Fibroblast of the aortic adventitia (primary cell): ENCODE measurements around the gene TBXAS1. TPM values are rescaled to one million over a fixed set of nuclear protein-coding genes. Genes with fewer than 3 reads are reported as not detected.

Experiments used
- DNase-seq: peaks from one replicate; pipeline ENCODE4 v3.0.0-alpha.2; 2010; ENCODE audit warnings: low read depth
- H3K4me3 ChIP-seq: 2 replicates; pipeline ENCODE4 v1.5.1; 2011; ENCODE audit warnings: low read depth, mild to moderate bottlenecking, control low read depth, low read length, moderate library complexity
- total RNA-seq: library from RNA; depleted of rRNA; stranded (reverse); fragments of >200 nt; gene quantifications from 2 replicates; pipeline ENCODE4 v1.2.3, GENCODE V29; 2012; ENCODE audit warnings: low replicate concordance
- TF ChIP-seq, protein P1 (sequence below): IDR thresholded peaks from 2 replicates; pipeline ENCODE4 v1.5.1; 2011; ENCODE audit warnings: mild to moderate bottlenecking, low read length, control low read depth, inconsistent platforms; ENCODE audit not compliant: insufficient read depth

Gene TBXAS1
- total RNA-seq, 1 donor, result 2.4 TPM

DNA sequence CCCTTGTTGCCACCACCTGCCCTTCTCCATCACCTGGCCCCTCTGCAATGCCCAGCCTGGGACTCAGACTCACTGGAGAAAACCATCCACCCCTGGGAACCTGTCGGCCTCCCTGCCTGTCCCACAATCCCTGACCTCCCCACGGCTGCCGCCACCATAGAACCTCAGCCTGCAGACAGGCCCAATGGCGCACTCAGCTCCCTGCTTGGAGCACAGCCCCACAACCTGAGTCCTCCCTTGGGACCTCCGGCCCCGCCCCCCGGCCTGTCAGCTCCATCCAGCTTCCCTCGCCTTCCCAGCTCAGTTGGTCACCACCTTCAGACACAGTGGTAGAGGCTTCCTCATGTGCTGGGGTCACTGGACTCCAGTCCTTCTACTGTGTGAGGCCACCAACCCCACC, 192.5 kb downstream of the TBXAS1 start:
- DNase-seq, result no peak
- no peak overlapping the region for H3K4me3 ChIP-seq
- TF ChIP-seq, protein P1, sequence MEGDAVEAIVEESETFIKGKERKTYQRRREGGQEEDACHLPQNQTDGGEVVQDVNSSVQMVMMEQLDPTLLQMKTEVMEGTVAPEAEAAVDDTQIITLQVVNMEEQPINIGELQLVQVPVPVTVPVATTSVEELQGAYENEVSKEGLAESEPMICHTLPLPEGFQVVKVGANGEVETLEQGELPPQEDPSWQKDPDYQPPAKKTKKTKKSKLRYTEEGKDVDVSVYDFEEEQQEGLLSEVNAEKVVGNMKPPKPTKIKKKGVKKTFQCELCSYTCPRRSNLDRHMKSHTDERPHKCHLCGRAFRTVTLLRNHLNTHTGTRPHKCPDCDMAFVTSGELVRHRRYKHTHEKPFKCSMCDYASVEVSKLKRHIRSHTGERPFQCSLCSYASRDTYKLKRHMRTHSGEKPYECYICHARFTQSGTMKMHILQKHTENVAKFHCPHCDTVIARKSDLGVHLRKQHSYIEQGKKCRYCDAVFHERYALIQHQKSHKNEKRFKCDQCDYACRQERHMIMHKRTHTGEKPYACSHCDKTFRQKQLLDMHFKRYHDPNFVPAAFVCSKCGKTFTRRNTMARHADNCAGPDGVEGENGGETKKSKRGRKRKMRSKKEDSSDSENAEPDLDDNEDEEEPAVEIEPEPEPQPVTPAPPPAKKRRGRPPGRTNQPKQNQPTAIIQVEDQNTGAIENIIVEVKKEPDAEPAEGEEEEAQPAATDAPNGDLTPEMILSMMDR, result no peak

DNA sequence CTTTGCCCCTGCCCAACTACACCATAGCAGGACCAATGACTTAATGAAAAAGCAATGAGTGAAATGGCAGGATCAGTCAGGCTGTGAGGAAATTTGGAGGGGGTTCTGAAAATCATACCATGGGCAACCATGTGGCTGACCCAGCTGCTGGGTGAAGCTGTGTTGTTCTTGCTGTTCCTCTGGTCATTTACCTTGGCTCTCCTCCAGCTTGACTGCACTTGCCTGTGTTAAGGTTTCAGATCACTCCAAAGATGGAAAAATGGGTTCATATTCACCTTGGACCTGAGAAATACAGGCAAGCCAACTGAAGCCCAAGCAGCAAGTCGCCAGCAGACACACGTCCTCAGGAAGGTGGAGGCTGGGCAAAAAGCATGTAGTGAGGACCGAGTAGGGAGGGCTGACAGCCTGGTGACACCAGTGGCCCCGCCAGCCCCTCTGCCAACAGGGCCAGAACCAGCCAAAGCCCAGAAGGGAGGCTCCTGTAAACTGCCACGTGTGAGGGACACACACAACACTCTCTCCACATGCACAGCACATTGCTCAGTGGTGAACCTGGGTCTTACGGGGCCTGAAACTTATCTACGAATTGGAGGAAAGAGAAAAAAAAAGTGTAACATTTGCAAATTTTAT, 193.6 kb downstream of the TBXAS1 start:
- H3K4me3 ChIP-seq, result no peak overlapping the region
- no peak for DNase-seq
- TF ChIP-seq, protein P1, result no peak

DNA sequence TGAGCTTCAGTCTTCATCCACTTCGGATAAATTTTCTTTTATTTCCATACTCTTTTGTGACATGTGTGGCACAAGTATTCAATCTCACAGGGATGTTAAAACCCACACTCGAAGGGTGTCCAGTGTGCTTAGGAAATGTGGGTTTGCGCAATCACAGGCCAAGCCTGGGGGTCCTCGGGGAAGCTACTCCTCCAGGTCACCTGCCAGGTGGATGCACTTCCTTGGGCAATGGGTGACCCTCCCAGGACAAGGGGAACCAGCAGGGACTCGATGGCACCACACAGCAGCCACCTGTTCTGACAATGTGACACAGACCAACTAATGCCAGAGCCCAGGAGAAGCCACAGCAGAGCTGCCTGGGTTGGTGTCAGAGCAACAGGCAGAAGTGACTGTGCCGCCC, 194.7 kb downstream of the TBXAS1 start:
- no peak overlapping the region for H3K4me3 ChIP-seq
- TF ChIP-seq, protein P1, result no peak
- no peak for DNase-seq

DNA sequence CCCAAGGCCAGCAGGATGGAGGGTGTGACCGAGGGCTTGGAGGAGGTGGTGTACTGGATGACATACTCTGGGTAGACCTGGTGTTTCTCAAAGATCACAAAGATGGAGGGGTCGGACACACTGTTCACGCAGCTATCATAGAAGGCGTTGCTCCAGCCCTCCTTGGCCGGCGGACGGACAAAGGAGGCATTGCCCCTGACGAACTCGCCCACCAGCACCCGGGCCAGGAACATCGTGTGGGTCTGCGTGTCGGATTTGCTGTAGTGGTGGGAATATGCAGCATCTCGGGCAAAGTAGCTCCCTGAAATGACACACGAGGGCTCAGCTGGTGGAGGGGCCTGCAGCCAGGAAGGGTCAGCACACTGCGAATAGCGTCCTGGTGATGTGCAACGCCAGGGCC, 195.5 kb downstream of the TBXAS1 start:
- H3K4me3 ChIP-seq, result no peak overlapping the region
- no peak for DNase-seq
- TF ChIP-seq, protein P1, result no peak

DNA sequence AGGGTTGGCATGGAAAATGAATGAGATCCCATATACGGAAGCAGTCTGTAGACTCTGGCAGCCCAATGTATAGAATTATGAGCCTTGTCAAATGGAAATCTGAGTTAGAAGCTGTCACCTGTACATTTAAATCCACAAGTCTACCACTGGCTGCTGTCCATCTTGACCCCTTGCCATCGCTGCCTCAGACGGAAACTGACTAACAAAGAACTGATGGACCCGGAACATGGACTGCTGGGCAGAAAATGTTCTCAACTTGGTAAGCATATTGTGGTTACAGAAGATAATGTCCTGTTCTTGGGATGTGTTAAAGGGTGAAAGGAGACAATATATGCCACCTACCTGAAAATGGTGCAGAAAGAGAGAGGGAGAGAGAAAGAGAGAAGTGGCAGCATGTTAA, 196.2 kb downstream of the TBXAS1 start:
- TF ChIP-seq, protein P1, result no peak
- DNase-seq, result no peak
- no peak overlapping the region for H3K4me3 ChIP-seq

DNA sequence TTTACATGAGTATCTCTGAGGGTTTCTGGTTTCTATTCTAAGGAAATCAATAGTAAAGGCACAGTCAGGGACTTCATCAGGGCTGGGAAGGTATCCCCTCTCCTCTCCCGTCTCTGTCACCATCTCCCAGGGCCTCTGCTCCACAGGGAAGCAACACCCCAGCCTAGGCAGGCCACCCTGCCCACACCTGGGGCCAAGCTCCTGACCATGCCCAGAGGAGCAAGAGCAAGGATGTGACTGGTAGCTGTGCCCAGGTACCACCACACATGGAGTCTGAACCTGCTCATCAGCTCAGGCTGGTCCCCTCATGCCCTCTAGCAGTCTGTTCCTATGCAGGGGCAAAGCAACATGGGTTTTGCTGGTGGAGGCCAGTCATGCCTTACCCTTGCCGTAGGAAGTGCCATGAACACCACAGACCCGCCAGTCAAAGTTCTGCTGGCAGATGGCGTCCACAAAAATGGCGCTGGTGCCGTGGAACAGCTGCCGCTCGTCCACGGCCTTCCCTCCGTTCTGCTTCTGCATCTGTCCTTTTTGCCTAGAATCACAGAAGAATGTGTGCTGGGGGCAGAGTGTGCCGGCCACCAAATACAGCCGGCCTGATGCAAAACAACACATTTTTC, 196.9 kb downstream of the TBXAS1 start:
- no peak for DNase-seq
- H3K4me3 ChIP-seq, result no peak overlapping the region
- TF ChIP-seq, protein P1, result no peak
